OCI-LY7 (cell line): ENCODE data around the gene NDUFAF4. TPM values are rescaled to one million over a fixed set of nuclear protein-coding genes. Genes with fewer than 3 reads are reported as not detected.

ENCODE experiments used
- Bru-seq: library from RNA; stranded (reverse); fragments of 400-500 nt; gene quantifications from one replicate; lab custom pipeline; 2021; lab: Mats Ljungman, UMichigan
- BruChase-seq, 2 experiments: library from RNA; stranded (reverse); fragments of 400-500 nt; gene quantifications; one replicate each; lab custom pipeline; 2021; lab: Mats Ljungman, UMichigan
- BruUV-seq: library from RNA; stranded (reverse); fragments of 400-500 nt; replicated peaks from 2 replicates; lab custom pipeline; 2021; lab: Mats Ljungman, UMichigan
- CTCF ChIA-PET: fragments of 300-600 bp; sonication (Branson Sonifier 250); formaldehyde crosslinking; loops from one replicate; lab custom pipeline; 2022; ENCODE audit warnings: antibody characterized with exemption; ENCODE audit not compliant: unreplicated experiment; lab: Charles Lee
- POLR2A ChIA-PET: fragments of 300-600 bp; sonication (Branson Sonifier 250); formaldehyde crosslinking; loops from one replicate; lab custom pipeline; 2022; ENCODE audit warnings: antibody characterized with exemption; lab: Charles Lee
- DNase-seq: peaks from one replicate; pipeline ENCODE4 v3.0.0-alpha.2; 2015; ENCODE audit warnings: low spot score
- H2AFZ ChIP-seq: fragments of 200-600 bp; sonication (generic), shearing (Covaris generic); 2 replicates; pipeline ENCODE4 v1.6.1; 2014; ENCODE audit warnings: mild to moderate bottlenecking, antibody characterized with exemption, low read length, moderate library complexity
- H3K27ac ChIP-seq: fragments of 200-600 bp; sonication (generic); 2 replicates; pipeline ENCODE4 v1.5.1; 2014; ENCODE audit warnings: mixed run types, low read depth, mild to moderate bottlenecking, moderate library complexity, low read length, inconsistent platforms; ENCODE audit not compliant: poor library complexity, severe bottlenecking
- H3K36me3 ChIP-seq: fragments of 200-600 bp; sonication (generic); 2 replicates; pipeline ENCODE4 v1.6.1; 2014; ENCODE audit warnings: mild to moderate bottlenecking, antibody characterized with exemption, low read length, moderate library complexity, mixed read lengths; ENCODE audit not compliant: insufficient read depth
- H3K4me1 ChIP-seq: fragments of 200-600 bp; sonication (generic); 2 replicates; pipeline ENCODE4 v1.5.1; 2014; ENCODE audit warnings: mild to moderate bottlenecking, low read length; ENCODE audit not compliant: insufficient read depth, poor library complexity, severe bottlenecking
- H3K4me2 ChIP-seq: fragments of 200-600 bp; sonication (generic); 2 replicates; pipeline ENCODE4 v1.6.1; 2014; ENCODE audit warnings: mild to moderate bottlenecking, low read length
- H3K4me3 ChIP-seq: fragments of 200-600 bp; sonication (generic); 2 replicates; pipeline ENCODE4 v1.5.1; 2014; ENCODE audit warnings: mild to moderate bottlenecking, low read depth, low read length; ENCODE audit not compliant: poor library complexity, severe bottlenecking
- H3K79me2 ChIP-seq: fragments of 200-600 bp; sonication (generic); 2 replicates; pipeline ENCODE4 v1.6.1; 2016; ENCODE audit warnings: low read depth, mild to moderate bottlenecking, low read length, moderate library complexity, mixed read lengths; ENCODE audit not compliant: insufficient read depth
- H3K9me2 ChIP-seq: fragments of 200-600 bp; sonication (generic); 2 replicates; pipeline ENCODE4 v1.6.1; 2016; ENCODE audit warnings: mild to moderate bottlenecking, low read length, mixed read lengths; ENCODE audit not compliant: insufficient read depth
- H3K9me3 ChIP-seq: fragments of 200-600 bp; sonication (generic); 2 replicates; pipeline ENCODE4 v1.6.1; 2014; ENCODE audit warnings: mild to moderate bottlenecking, mixed run types, low read length, mixed read lengths
- H4K20me1 ChIP-seq: fragments of 200-600 bp; sonication (generic); 2 replicates; pipeline ENCODE4 v1.6.1; 2014; ENCODE audit warnings: mild to moderate bottlenecking, antibody characterized with exemption, low read length, moderate library complexity, mixed read lengths; ENCODE audit not compliant: insufficient read depth
- EZH2phosphoT487 ChIP-seq: fragments of 200-600 bp; sonication (generic); IDR thresholded peaks from 2 replicates; pipeline ENCODE4 v1.6.1; 2018; ENCODE audit warnings: low read depth, borderline replicate concordance, mild to moderate bottlenecking, mixed run types, antibody characterized with exemption, low read length, moderate library complexity, mixed read lengths
- intact Hi-C: fragments of 100-400 bp; cut with micrococcal nuclease; formaldehyde crosslinking; loops from one replicate; pipeline ENCODE4 v1.10.0; 2022; ENCODE audit not compliant: unreplicated experiment
- long read RNA-seq: library from polyadenylated mRNA; stranded (forward); transcript quantifications from one replicate; pipeline ENCODE4 v2.0.0, GENCODE V29; 2022
- total RNA-seq, 2 experiments: library from RNA; depleted of rRNA in 1 of 2; stranded (reverse); fragments of >200 nt in 1 of 2; shearing (Covaris generic) in 1 of 2; gene quantifications; 2 replicates each; pipeline ENCODE4 v1.2.3, GENCODE V29; 2014 to 2022
- TF ChIP-seq, protein P1 (sequence below): fragments of 200-600 bp; sonication (generic); conservative IDR thresholded peaks from 2 replicates; pipeline ENCODE4 v1.5.1; 2014; ENCODE audit warnings: mild to moderate bottlenecking, antibody characterized with exemption, low read length, moderate library complexity, mixed read lengths

NDUFAF4 gene
- total RNA-seq (2014; rRNA removed; shearing (Covaris generic)), result 29.3 and 31.5 TPM in 2 replicates
- 75.9 and 80.4 TPM in 2 replicates for total RNA-seq (2022)
- Bru-seq, nascent RNA, result percentile 95 among the genes with signal in this experiment
- BruChase-seq, experiment 1, labeled RNA remaining after a 6-hour chase, result percentile 86 among the genes with signal in this experiment
- BruChase-seq, experiment 2, labeled RNA remaining after a 2-hour chase, result percentile 92 among the genes with signal in this experiment
- long read RNA-seq, transcript NDUFAF4-201 (3 exons, 2,399 nt), result major isoform, 54 of 62 reads
- long read RNA-seq, partial matches to known transcripts, result 0 of 62 reads
- long read RNA-seq, other reads (novel, unspliced or antisense), result 8 of 62 reads

DNA sequence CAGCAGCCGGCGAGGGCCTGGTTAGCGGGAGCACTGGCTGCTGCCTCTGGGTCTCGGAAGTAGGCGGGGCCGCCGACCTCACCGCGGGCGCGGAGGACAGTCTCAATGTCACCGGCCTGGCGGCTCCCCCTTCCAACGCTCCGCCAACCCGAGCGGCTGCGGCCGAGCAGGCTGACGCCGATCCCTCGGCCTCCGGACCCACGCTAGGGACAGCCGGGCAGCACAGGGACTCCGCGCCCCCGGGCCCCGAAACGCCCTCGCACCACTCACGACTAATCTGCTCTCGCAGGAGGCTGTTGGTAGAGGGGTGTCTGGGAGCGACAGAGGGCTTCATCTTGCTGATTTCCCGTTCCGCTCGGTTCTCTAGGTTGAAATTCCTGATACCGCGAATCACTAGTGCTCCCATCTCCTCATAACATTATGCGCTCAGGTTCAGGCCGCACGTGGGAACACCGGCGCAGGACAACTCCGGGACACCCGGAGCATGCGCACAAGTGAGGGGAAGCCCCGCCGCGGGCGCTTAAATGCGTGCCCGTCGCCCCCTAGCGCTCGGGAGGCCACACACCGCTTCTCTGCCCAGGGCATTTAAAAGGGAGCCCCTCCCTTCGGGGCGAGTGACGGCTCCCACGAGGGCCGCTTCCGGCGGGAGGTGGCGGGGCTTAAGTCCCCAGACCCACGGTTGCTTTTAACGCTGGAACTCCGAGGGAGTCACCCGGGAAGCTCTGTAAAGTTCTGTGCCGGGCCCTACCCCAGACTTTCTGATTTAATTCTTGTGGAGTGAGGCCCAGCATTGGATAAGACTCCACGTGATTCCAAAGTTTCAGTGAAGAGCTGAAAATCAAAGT lies at the start of gene NDUFAF4:
Gene NDUFAF4, minus strand, starts transcription at position 496 of the 845 bp plus-strand sequence. Its CDS starts 90 bp downstream, at position 406.
- peaks cover 49% of the 10 kb centered on the region for H3K79me2 ChIP-seq

DNA sequence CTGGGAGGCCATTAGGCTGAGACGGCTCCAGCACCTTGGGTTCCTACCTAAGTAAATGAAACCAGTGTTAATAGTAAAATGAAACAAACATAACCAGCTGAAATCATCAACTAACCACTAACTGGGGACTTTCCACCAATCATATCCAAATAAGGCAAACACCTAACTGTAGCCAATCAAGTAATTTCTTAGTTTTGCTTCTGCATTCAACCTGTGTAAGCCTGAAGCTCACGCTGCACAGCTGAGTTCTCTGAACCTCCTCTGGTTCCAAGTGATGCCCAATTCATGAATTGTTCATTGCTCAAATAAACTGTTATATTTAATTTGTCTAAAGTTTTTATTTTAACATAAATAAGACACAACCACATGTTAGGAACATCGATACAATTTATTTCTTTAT lies 49.4 kb upstream of the NDUFAF4 start:
- Histone ChIP-seq H3K4me3 (no peak overlapping the region), H3K4me1 (no peaks in the 10 kb centered on the region), H3K4me2 (no peak overlapping the region), H3K27ac (no peak overlapping the region), H3K9me3 (no peaks in the 10 kb centered on the region), H3K36me3 (no peaks in the 10 kb centered on the region), H2AFZ (no peak overlapping the region), H3K9me2 (no peaks in the 10 kb centered on the region), H4K20me1 (no peaks in the 10 kb centered on the region), H3K79me2 (no peaks in the 10 kb centered on the region)
- TF ChIP-seq, protein P1, sequence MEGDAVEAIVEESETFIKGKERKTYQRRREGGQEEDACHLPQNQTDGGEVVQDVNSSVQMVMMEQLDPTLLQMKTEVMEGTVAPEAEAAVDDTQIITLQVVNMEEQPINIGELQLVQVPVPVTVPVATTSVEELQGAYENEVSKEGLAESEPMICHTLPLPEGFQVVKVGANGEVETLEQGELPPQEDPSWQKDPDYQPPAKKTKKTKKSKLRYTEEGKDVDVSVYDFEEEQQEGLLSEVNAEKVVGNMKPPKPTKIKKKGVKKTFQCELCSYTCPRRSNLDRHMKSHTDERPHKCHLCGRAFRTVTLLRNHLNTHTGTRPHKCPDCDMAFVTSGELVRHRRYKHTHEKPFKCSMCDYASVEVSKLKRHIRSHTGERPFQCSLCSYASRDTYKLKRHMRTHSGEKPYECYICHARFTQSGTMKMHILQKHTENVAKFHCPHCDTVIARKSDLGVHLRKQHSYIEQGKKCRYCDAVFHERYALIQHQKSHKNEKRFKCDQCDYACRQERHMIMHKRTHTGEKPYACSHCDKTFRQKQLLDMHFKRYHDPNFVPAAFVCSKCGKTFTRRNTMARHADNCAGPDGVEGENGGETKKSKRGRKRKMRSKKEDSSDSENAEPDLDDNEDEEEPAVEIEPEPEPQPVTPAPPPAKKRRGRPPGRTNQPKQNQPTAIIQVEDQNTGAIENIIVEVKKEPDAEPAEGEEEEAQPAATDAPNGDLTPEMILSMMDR, result no peak
- no peak for TF ChIP-seq EZH2phosphoT487
- CTCF ChIA-PET, result no interaction called here
- POLR2A ChIA-PET, result interaction anchor here (0.8 kb wide), 1 partner anchor 10 kb away, joined by 4 read pairs; no protein-coding TSS in a partner anchor
- no TSS peak for BruUV-seq
- no peak for DNase-seq
- intact Hi-C loops, result no loop called here

More for the DNA sequence above, at the start of gene NDUFAF4:
- BruUV-seq, result no TSS peak
- peak; percentile 96 for DNase-seq
- intact Hi-C loops, result loop anchor here (1.0 to 5.0 kb wide), 9 partner anchors 27 to 375 kb away; partner anchors contain the start of genes GPR63 and KLHL32
- peak within 1 kb of the TSS; percentile 77 for H3K27ac ChIP-seq
- H4K20me1 ChIP-seq, result peaks cover 28% of the 10 kb centered on the region
- TF ChIP-seq, protein P1, result peak; percentile 88
- TF ChIP-seq EZH2phosphoT487, result no peak
- ChIA-PET POLR2A (interaction anchor here (0.6 to 3.1 kb wide), 9 partner anchors 10 to 203 kb away, joined by 3 to 20 read pairs (median 5); no protein-coding TSS in a partner anchor), CTCF (interaction anchor here (1.3 to 1.6 kb wide), 2 partner anchors 23 to 161 kb away, joined by 4 to 6 read pairs; no protein-coding TSS in a partner anchor)
- H3K4me1 ChIP-seq, result peaks cover 33% of the 10 kb centered on the region
- H3K9me3 ChIP-seq, result no peaks in the 10 kb centered on the region
- no peaks in the 10 kb centered on the region for H3K9me2 ChIP-seq
- H3K36me3 ChIP-seq, result peaks cover 44% of the 10 kb centered on the region
- H3K4me2 ChIP-seq, result peak within 1 kb of the TSS; percentile 82
- H2AFZ ChIP-seq, result peak within 1 kb of the TSS; percentile 86
- H3K4me3 ChIP-seq, result peak within 1 kb of the TSS; percentile 97
